Calu3 (cell line): ENCODE results near the gene ZNF532. TPM values are rescaled to one million over a fixed set of nuclear protein-coding genes. Genes with fewer than 3 reads are reported as not detected.

ENCODE experiments used
- BruUV-seq: library from RNA; stranded (reverse); fragments of 400-500 nt; replicated peaks from 2 replicates; lab custom pipeline; 2021; lab: Mats Ljungman, UMichigan
- CTCF ChIA-PET: fragments of 300-600 bp; sonication (Branson Sonifier 250); formaldehyde crosslinking; loops from one replicate; lab custom pipeline; 2022; ENCODE audit warnings: antibody characterized with exemption; lab: Charles Lee
- DNase-seq: peaks from one replicate; pipeline ENCODE4 v3.0.0; 2022
- H3K27ac Mint-ChIP-seq: one replicate; pipeline ENCODE4 v1.8.0; 2022; ENCODE audit warnings: mixed read lengths; ENCODE audit not compliant: unreplicated experiment
- H3K27me3 Mint-ChIP-seq: one replicate; pipeline ENCODE4 v1.8.0; 2022; ENCODE audit warnings: mixed read lengths; ENCODE audit not compliant: unreplicated experiment
- H3K36me3 Mint-ChIP-seq: one replicate; pipeline ENCODE4 v1.8.0; 2022; ENCODE audit warnings: mild to moderate bottlenecking, moderate library complexity, mixed read lengths; ENCODE audit not compliant: insufficient read depth, unreplicated experiment
- H3K4me1 Mint-ChIP-seq: one replicate; pipeline ENCODE4 v1.8.0; 2022; ENCODE audit warnings: mild to moderate bottlenecking, low read depth, mixed read lengths; ENCODE audit not compliant: unreplicated experiment
- H3K4me3 Mint-ChIP-seq: one replicate; pipeline ENCODE4 v1.8.0; 2022; ENCODE audit warnings: mild to moderate bottlenecking, low read depth, moderate library complexity, mixed read lengths; ENCODE audit not compliant: unreplicated experiment
- H3K9me3 Mint-ChIP-seq: one replicate; pipeline ENCODE4 v1.8.0; 2022; ENCODE audit warnings: low read depth, mixed read lengths; ENCODE audit not compliant: unreplicated experiment
- CTCF ChIP-seq: fragments of 200-600 bp; IDR thresholded peaks from one replicate; pipeline ENCODE4 v1.8.0; 2022; ENCODE audit warnings: antibody characterized with exemption; ENCODE audit not compliant: unreplicated experiment
- intact Hi-C: fragments of 100-400 bp; cut with micrococcal nuclease; formaldehyde crosslinking; loops from one replicate; pipeline ENCODE4 v1.10.0; 2022; ENCODE audit not compliant: unreplicated experiment
- total RNA-seq: library from RNA; stranded (reverse); gene quantifications from 2 replicates; pipeline ENCODE4 v1.2.3, GENCODE V29; 2022

ZNF532 gene
- total RNA-seq, 1 experiment from 2014 or later: 150 TPM

DNA sequence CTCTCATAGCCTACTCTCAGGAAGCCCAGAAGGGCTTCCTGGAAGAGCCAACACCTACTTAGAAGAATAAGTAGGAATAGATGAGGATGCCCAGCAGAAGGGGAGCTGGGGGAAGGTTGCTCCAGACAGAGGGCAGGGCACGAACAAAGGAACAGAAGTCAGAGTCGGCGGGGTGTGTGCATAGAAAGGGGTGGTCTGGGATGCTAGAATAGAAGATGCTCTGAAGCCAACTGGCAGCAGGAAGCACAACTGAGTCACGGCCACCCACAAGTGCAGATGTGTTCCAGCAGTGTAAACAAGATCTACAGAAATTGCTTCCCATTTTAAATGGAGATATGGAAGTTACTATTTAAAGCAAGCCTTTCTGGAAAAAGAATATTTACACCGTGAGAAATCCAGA, 131.0 kb downstream of the ZNF532 start:
- Mint-ChIP-seq H3K27ac (peak overlapping the region; percentile 31), H3K4me3 (no peak overlapping the region), H3K9me3 (peaks cover 11% of the 10 kb centered on the region), H3K27me3 (no peaks in the 10 kb centered on the region), H3K4me1 (peaks cover 54% of the 10 kb centered on the region), H3K36me3 (peaks cover 14% of the 10 kb centered on the region)
- CTCF ChIA-PET: no interaction called here
- no TSS peak for BruUV-seq
- no peak for TF ChIP-seq CTCF
- no peak for DNase-seq
- intact Hi-C loops: loop anchor here (10.0 kb wide), 1 partner anchor 211 kb away; no protein-coding TSS in a partner anchor

GRCh38 chr18:58996131-58996641, 131.5 kb downstream of the ZNF532 start:
- H3K4me1 Mint-ChIP-seq: peaks cover 54% of the 10 kb centered on the region
- DNase-seq: no peak
- intact Hi-C loops: loop anchor here (10.0 kb wide), 1 partner anchor 211 kb away; no protein-coding TSS in a partner anchor
- BruUV-seq: no TSS peak
- H3K27me3 Mint-ChIP-seq: no peaks in the 10 kb centered on the region
- peaks cover 11% of the 10 kb centered on the region for H3K9me3 Mint-ChIP-seq
- no peak overlapping the region for H3K27ac Mint-ChIP-seq
- TF ChIP-seq CTCF: no peak
- CTCF ChIA-PET: no interaction called here
- H3K36me3 Mint-ChIP-seq: peaks cover 14% of the 10 kb centered on the region
- no peak overlapping the region for H3K4me3 Mint-ChIP-seq

DNA sequence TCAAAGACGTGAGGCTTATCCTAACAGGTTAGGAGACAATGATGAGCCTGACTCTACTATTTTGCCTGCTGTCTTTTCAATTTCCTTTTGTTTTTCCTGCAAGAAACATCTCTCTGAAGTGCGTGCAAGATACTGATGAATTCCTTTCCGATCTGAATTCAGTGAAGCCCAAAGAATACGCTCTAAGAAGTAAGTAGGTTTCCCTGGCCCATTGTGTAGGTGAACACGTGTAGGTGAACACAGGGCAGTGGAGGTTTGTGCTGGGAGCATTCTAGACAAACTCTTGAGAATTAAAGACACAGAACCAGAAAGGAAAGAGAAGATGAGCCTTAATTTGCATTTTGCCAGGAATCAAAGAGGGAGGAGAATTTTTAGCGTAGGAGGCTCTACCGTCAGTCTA, 132.0 kb downstream of the ZNF532 start:
- Mint-ChIP-seq H3K27me3 (no peaks in the 10 kb centered on the region), H3K27ac (no peak overlapping the region), H3K36me3 (peaks cover 14% of the 10 kb centered on the region), H3K4me1 (peaks cover 54% of the 10 kb centered on the region), H3K4me3 (no peak overlapping the region), H3K9me3 (peaks cover 8% of the 10 kb centered on the region)
- no peak for TF ChIP-seq CTCF
- no TSS peak for BruUV-seq
- CTCF ChIA-PET: no interaction called here
- no peak for DNase-seq
- intact Hi-C loops: loop anchor here (10.0 kb wide), 1 partner anchor 212 kb away; no protein-coding TSS in a partner anchor

DNA sequence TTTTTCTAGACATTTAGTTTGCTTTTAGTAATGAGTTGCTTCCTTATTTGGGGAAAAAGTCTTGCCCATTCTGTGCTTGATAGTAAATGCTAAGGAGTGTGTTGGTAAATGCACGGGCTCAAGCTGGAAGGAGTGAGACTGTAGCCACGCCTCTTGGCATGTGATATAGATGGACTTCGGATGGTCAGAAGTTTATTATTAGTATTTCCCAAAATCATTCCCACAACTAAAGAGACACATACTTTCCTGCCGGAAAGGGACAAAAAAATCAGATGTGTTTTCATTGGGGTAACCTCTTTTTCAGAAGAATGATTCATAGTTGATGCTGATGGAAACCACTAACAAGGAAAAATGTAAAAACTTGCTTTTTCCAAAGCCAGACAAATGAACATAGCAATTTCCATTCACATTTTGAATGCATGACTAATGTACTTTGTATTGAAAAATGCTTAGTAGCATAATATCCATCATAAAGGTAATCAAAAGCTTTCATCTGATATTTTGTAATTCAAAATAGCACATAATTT, 133.2 kb downstream of the ZNF532 start:
- Mint-ChIP-seq H3K4me1 (peaks cover 51% of the 10 kb centered on the region), H3K4me3 (no peak overlapping the region), H3K27me3 (no peaks in the 10 kb centered on the region), H3K36me3 (peaks cover 7% of the 10 kb centered on the region), H3K27ac (no peak overlapping the region), H3K9me3 (peaks cover 5% of the 10 kb centered on the region)
- no TSS peak for BruUV-seq
- CTCF ChIA-PET: no interaction called here
- intact Hi-C loops: loop anchor here (10.0 kb wide), 1 partner anchor 213 kb away; no protein-coding TSS in a partner anchor
- TF ChIP-seq CTCF: no peak
- DNase-seq: no peak
